ENCODE data around the gene DYNC2I2.
"Not testable (repeated sequence)": the region's sequence is repeated elsewhere in the genome, so short reads cannot be mapped to it uniquely, and the experiment has no call there.

The DYNC2I2 gene

GRCh38 chr9:128654481-128654880 is 2.2 kb downstream of the DYNC2I2 start:
- no peak for TF ChIP-seq CTCF (IDR thresholded peaks at IDR 0.05; ENCODE audit: unreplicated experiment in 3 of 3)
- H3K4me1 Mint-ChIP-seq: peaks cover 6% of the 10 kb centered on the region
- H3K27me3 Mint-ChIP-seq (ENCODE audit: low read depth): no peaks in the 10 kb centered on the region
- no peaks in the 10 kb centered on the region for H3K36me3 Mint-ChIP-seq (ENCODE audit: low read depth)
- H3K4me3 Mint-ChIP-seq: peak overlapping the region; percentile 46 to 71 (median 58)
- no peaks in the 10 kb centered on the region for H3K9me3 Mint-ChIP-seq
- H3K27ac Mint-ChIP-seq: peak overlapping the region; percentile 12 to 73 (median 24)

GRCh38 chr9:128653908-128654307 is 2.7 kb downstream of the DYNC2I2 start:
- H3K4me1 Mint-ChIP-seq: peaks cover 9% of the 10 kb centered on the region
- peak overlapping the region; percentile 33 to 71 (median 58) for H3K4me3 Mint-ChIP-seq
- H3K9me3 Mint-ChIP-seq: no peaks in the 10 kb centered on the region
- no peaks in the 10 kb centered on the region for H3K36me3 Mint-ChIP-seq (ENCODE audit: low read depth)
- H3K27me3 Mint-ChIP-seq (ENCODE audit: low read depth): no peaks in the 10 kb centered on the region
- TF ChIP-seq CTCF (IDR thresholded peaks at IDR 0.05; ENCODE audit: unreplicated experiment in 3 of 3): no peak
- peak overlapping the region in 2 of 3 experiments; percentile 24 to 73 for H3K27ac Mint-ChIP-seq

- Mint-ChIP-seq H3K4me3 (peak overlapping the region; percentile 15 to 64 (median 34)), H3K9me3 (no peaks in the 10 kb centered on the region), H3K27me3 (ENCODE audit: low read depth) (no peaks in the 10 kb centered on the region), H3K27ac (peak overlapping the region in 2 of 3 experiments; percentile 60 to 77), H3K36me3 (ENCODE audit: low read depth) (no peaks in the 10 kb centered on the region), H3K4me1 (peaks cover 8% of the 10 kb centered on the region)
- no peak for TF ChIP-seq CTCF (IDR thresholded peaks at IDR 0.05; ENCODE audit: unreplicated experiment in 3 of 3)
Observed at GRCh38 chr9:128651798-128652197, 4.8 kb downstream of the DYNC2I2 start.

DNA sequence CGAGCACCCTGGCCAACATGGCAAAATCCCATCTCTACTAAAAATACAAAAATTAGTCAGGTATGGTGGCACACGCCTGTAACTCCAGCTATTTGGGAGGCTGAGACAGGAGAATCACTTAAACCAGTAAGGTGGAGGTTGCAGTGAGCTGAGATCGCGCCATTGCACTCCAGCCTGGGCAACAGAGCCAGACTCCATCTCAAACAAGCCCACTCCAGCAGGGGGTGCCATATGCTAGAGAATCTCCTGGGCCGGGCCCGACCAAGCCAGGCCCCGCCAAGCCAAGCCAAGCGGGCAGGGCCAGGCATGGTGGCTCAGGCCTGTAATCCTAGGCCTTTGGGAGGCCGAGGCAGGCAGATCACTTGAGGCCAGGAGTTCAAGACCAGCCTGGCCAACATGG is 8.4 kb downstream of the DYNC2I2 start:
- not testable (repeated sequence) for H3K27ac Mint-ChIP-seq; H3K9me3 Mint-ChIP-seq; H3K27me3 Mint-ChIP-seq (ENCODE audit: low read depth); H3K4me3 Mint-ChIP-seq; H3K36me3 Mint-ChIP-seq (ENCODE audit: low read depth)
- peak in 1 of 3 experiments; percentile 33 for TF ChIP-seq CTCF (IDR thresholded peaks at IDR 0.05; ENCODE audit: unreplicated experiment in 3 of 3)
- peaks cover 17% of the 10 kb centered on the region for H3K4me1 Mint-ChIP-seq

- Mint-ChIP-seq H3K9me3 (no peaks in the 10 kb centered on the region), H3K27ac (no peak overlapping the region), H3K4me1 (peaks cover 17% of the 10 kb centered on the region), H3K36me3 (ENCODE audit: low read depth) (peaks cover 15% of the 10 kb centered on the region), H3K4me3 (no peak overlapping the region), H3K27me3 (ENCODE audit: low read depth) (no peaks in the 10 kb centered on the region)
- TF ChIP-seq CTCF (IDR thresholded peaks at IDR 0.05; ENCODE audit: unreplicated experiment in 3 of 3): no peak
Observed at GRCh38 chr9:128643519-128644300, 12.9 kb downstream of the DYNC2I2 start.

Measured in nephron (organoid).